Erythroblast (primary cell): Measurements from ENCODE around the gene ITGA4.

ENCODE experiments used
- GATA1 ChIP-seq: IDR thresholded peaks from 2 replicates; pipeline ENCODE4 v1.6.1; 2011; ENCODE audit warnings: low read depth, mild to moderate bottlenecking, control low read depth, low read length, moderate library complexity
- POLR2A ChIP-seq: IDR thresholded peaks from 2 replicates; pipeline ENCODE4 v1.6.1; 2011; ENCODE audit warnings: mild to moderate bottlenecking, low read length

DNA sequence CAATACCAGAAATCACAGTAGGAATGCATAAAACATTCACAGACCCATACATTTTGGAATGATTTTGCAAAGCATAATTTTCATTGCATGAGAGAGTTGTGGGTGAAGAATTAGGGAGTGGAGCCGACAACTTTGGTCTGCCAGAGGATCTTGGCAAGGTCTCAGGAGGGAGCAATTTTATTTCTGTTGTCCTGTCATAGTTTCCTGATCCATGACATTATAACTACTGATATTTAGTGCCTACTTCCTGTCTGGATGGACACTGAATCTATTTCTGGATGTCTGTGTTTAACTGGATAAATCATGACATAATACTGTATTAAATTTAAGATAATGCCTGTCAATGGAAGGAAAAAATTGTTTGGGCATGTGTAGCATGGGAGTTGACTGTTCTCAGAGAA, 2.4 kb downstream of the ITGA4 start:
- TF ChIP-seq POLR2A (no peak), GATA1 (no peak)
